22Rv1 (cell line): ENCODE measurements around the gene ACSF3.
"Not testable (repeated sequence)": the region's sequence is repeated elsewhere in the genome, so short reads cannot be mapped to it uniquely, and the experiment has no call there.

ENCODE experiments used
- ZFX ChIP-seq: fragments of 450-650 bp; IDR thresholded peaks from 2 replicates; pipeline ENCODE4 v1.6.1; 2017; ENCODE audit warnings: antibody characterized with exemption, borderline replicate concordance
- TF ChIP-seq, protein P1 (sequence below): fragments of 450-650 bp; IDR thresholded peaks from 2 replicates; pipeline ENCODE4 v1.5.1; 2017; ENCODE audit warnings: mild to moderate bottlenecking

DNA sequence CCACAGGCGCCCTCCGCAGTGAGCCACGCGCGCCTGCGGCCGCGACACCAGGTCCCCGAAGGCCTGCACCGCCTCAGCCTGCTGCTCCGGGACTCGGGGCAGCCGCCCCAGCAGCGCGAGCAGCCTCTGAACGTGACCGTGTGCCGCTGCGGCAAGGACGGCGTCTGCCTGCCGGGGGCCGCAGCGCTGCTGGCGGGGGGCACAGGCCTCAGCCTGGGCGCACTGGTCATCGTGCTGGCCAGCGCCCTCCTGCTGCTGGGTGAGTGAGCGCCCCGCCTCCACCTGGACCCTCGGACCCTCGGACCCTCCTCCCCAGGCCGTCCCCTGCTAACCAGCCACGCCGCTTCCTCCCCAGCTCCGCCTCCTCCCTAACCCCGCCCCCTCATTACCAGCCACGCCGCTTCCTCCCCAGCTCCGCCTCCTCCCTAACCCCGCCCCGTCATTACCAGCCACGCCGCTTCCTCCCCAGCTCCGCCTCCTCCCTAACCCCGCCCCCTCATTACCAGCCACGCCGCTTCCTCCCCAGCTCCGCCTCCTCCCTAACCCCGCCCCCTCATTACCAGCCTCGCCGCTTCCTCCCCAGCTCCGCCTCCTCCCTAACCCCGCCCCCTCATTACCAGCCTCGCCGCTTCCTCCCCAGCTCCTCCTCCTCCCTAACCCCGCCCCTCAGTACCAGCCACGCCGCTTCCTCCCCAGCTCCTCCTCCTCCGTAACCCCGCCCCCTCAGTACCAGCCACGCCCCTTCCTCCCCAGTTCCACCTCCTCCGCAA lies 98.7 kb downstream of the ACSF3 start:
- TF ChIP-seq, protein P1, sequence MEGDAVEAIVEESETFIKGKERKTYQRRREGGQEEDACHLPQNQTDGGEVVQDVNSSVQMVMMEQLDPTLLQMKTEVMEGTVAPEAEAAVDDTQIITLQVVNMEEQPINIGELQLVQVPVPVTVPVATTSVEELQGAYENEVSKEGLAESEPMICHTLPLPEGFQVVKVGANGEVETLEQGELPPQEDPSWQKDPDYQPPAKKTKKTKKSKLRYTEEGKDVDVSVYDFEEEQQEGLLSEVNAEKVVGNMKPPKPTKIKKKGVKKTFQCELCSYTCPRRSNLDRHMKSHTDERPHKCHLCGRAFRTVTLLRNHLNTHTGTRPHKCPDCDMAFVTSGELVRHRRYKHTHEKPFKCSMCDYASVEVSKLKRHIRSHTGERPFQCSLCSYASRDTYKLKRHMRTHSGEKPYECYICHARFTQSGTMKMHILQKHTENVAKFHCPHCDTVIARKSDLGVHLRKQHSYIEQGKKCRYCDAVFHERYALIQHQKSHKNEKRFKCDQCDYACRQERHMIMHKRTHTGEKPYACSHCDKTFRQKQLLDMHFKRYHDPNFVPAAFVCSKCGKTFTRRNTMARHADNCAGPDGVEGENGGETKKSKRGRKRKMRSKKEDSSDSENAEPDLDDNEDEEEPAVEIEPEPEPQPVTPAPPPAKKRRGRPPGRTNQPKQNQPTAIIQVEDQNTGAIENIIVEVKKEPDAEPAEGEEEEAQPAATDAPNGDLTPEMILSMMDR = not testable (repeated sequence)
- not testable (repeated sequence) for TF ChIP-seq ZFX
